PC-9 (cell line): ENCODE measurements around the gene RNF145. TPM values are rescaled to one million over a fixed set of nuclear protein-coding genes. Genes with fewer than 3 reads are reported as not detected.

ENCODE experiments used
- BruUV-seq: library from RNA; stranded (reverse); fragments of 400-500 nt; replicated peaks from 2 replicates; lab custom pipeline; 2021; lab: Mats Ljungman, UMichigan
- CTCF ChIA-PET: fragments of 300-600 bp; sonication (Branson Sonifier 250); formaldehyde crosslinking; loops from one replicate; lab custom pipeline; 2022; ENCODE audit warnings: antibody characterized with exemption; lab: Charles Lee
- POLR2A ChIA-PET: fragments of 300-600 bp; sonication (Branson Sonifier 250); formaldehyde crosslinking; loops from one replicate; lab custom pipeline; 2022; ENCODE audit warnings: antibody characterized with exemption; ENCODE audit not compliant: unreplicated experiment; lab: Charles Lee
- DNase-seq, 2 experiments: peaks; one replicate each; pipeline versions ENCODE4 v3.0.0 to v3.0.0-alpha.2; 2015 to 2022; ENCODE audit warnings: mixed read lengths in 1 of 2
- H2AFZ ChIP-seq: fragments of 200-600 bp; sonication (generic); 2 replicates; pipeline ENCODE4 v1.8.1; 2017; ENCODE audit warnings: antibody characterized with exemption
- H3F3A ChIP-seq: fragments of 200-600 bp; sonication (generic); 2 replicates; pipeline ENCODE4 v1.8.1; 2017; ENCODE audit warnings: antibody characterized with exemption, mild to moderate bottlenecking, low read depth; ENCODE audit not compliant: insufficient read depth
- H3K27ac ChIP-seq: fragments of 200-600 bp; sonication (generic); 2 replicates; pipeline ENCODE4 v1.6.1; 2016; ENCODE audit warnings: mixed run types
- H3K27me3 ChIP-seq: fragments of 200-600 bp; sonication (generic); 2 replicates; pipeline ENCODE4 v1.6.1; 2016; ENCODE audit warnings: low read depth, mixed run types; ENCODE audit not compliant: insufficient read depth
- H3K36me3 ChIP-seq: fragments of 200-600 bp; sonication (generic); 2 replicates; pipeline ENCODE4 v1.6.1; 2016; ENCODE audit warnings: low read depth, mixed run types
- H3K4me1 ChIP-seq: fragments of 200-600 bp; sonication (generic); replicated peaks from 2 replicates; pipeline ENCODE4 v1.6.1; 2016; ENCODE audit warnings: mixed run types; ENCODE audit not compliant: insufficient read depth
- H3K4me2 ChIP-seq: fragments of 200-600 bp; sonication (generic); 2 replicates; pipeline ENCODE4 v1.6.1; 2017; ENCODE audit warnings: mixed run types
- H3K4me3 ChIP-seq: fragments of 200-600 bp; sonication (generic); 2 replicates; pipeline ENCODE4 v1.6.1; 2016; ENCODE audit warnings: mixed run types
- H3K79me2 ChIP-seq: fragments of 200-600 bp; sonication (generic); 2 replicates; pipeline ENCODE4 v1.6.1; 2017; ENCODE audit warnings: low read depth, mixed run types
- H3K9me2 ChIP-seq: fragments of 200-600 bp; sonication (generic); 2 replicates; pipeline ENCODE4 v1.8.1; 2017; ENCODE audit warnings: mild to moderate bottlenecking; ENCODE audit not compliant: insufficient read depth
- H3K9me3 ChIP-seq: fragments of 200-600 bp; sonication (generic); 2 replicates; pipeline ENCODE4 v1.8.1; 2016; ENCODE audit warnings: low read depth; ENCODE audit not compliant: insufficient read depth
- H4K20me1 ChIP-seq: fragments of 200-600 bp; sonication (generic); 2 replicates; pipeline ENCODE4 v1.8.1; 2017; ENCODE audit not compliant: insufficient read depth
- EZH2 ChIP-seq: fragments of 200-600 bp; sonication (generic); IDR thresholded peaks from 2 replicates; pipeline ENCODE4 v1.8.0; 2017; ENCODE audit warnings: antibody characterized with exemption, low read depth
- intact Hi-C: fragments of 100-400 bp; cut with micrococcal nuclease; formaldehyde crosslinking; loops from one replicate; pipeline ENCODE4 v1.10.0; 2022; ENCODE audit not compliant: unreplicated experiment
- total RNA-seq: library from RNA; stranded (reverse); gene quantifications from 2 replicates; pipeline ENCODE4 v1.2.3, GENCODE V29; 2021
- TF ChIP-seq, protein P1 (sequence below): fragments of 200-600 bp; sonication (generic); conservative IDR thresholded peaks from 2 replicates; pipeline ENCODE4 v1.6.1; 2017; ENCODE audit warnings: mixed run types, antibody characterized with exemption, mild to moderate bottlenecking, moderate library complexity

Gene RNF145
- total RNA-seq, 1 experiment from 2014 or later: 54.5 TPM

DNA sequence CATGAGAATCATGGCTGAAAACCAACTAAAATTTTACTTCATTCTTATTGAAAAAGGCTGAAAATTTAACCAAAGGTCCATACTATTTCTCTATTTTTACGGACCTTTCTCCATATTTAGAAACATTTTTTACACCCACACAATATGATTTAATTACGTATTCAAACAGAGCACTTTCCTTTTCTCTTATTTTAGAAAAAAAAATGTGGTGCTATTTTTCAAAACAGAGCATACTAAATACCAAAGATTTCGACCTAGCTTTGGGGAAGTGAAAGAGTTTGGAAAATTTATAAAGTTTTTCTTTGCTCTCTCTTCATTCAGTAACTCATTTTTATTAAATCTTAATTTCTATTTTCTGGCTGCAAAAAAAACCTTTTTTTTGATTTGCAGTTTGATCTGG lies 38.1 kb downstream of the RNF145 start:
- CTCF ChIA-PET: no interaction called here
- no peaks in the 10 kb centered on the region for H3K9me2 ChIP-seq
- peaks cover 15% of the 10 kb centered on the region; the same call in 1 of the 2 replicates for H3K4me1 ChIP-seq
- H3K4me3 ChIP-seq: no peak overlapping the region
- intact Hi-C loops: loop anchor here (10.0 kb wide), 1 partner anchor 344 kb away; no protein-coding TSS in a partner anchor
- no peak overlapping the region for H3K27ac ChIP-seq
- H3K4me2 ChIP-seq: no peak overlapping the region
- H2AFZ ChIP-seq: no peak overlapping the region
- H4K20me1 ChIP-seq: 0 out of 2 replicates have a peak, but pooled peaks cover 3% of the 10 kb centered on the region
- DNase-seq: no peak
- BruUV-seq: no TSS peak
- TF ChIP-seq, protein P1, sequence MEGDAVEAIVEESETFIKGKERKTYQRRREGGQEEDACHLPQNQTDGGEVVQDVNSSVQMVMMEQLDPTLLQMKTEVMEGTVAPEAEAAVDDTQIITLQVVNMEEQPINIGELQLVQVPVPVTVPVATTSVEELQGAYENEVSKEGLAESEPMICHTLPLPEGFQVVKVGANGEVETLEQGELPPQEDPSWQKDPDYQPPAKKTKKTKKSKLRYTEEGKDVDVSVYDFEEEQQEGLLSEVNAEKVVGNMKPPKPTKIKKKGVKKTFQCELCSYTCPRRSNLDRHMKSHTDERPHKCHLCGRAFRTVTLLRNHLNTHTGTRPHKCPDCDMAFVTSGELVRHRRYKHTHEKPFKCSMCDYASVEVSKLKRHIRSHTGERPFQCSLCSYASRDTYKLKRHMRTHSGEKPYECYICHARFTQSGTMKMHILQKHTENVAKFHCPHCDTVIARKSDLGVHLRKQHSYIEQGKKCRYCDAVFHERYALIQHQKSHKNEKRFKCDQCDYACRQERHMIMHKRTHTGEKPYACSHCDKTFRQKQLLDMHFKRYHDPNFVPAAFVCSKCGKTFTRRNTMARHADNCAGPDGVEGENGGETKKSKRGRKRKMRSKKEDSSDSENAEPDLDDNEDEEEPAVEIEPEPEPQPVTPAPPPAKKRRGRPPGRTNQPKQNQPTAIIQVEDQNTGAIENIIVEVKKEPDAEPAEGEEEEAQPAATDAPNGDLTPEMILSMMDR: no peak
- TF ChIP-seq EZH2: no peak
- no peaks in the 10 kb centered on the region for H3K9me3 ChIP-seq
- no peaks in the 10 kb centered on the region for H3K79me2 ChIP-seq
- POLR2A ChIA-PET: no interaction called here
- peaks cover 30% of the 10 kb centered on the region for H3K36me3 ChIP-seq
- H3F3A ChIP-seq: peaks cover 6% of the 10 kb centered on the region; the same call in 1 of the 2 replicates
- no peaks in the 10 kb centered on the region for H3K27me3 ChIP-seq

DNA sequence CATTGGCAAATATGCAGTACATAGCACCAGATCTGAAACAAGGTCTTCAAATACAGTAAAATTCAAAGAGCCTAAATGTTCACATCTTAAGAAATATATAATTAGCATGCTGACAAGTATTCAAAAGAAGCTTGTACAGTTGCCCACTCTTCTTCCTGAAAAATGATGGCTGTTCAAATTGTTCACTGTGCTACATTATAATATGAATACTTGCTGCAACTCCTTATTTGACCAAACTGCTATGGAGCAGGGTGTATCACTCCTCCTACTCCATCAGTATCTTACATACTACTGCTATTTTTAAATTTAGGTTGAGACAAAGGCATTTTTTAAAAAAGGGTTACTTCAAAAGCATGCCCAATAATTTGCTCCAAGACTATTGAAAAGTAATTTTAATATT lies 39.3 kb downstream of the RNF145 start:
- intact Hi-C loops: loop anchor here (10.0 kb wide), 1 partner anchor 345 kb away; no protein-coding TSS in a partner anchor
- Histone ChIP-seq H3K4me2 (no peak overlapping the region), H3K27me3 (no peaks in the 10 kb centered on the region), H3K79me2 (no peaks in the 10 kb centered on the region), H3K9me3 (no peaks in the 10 kb centered on the region), H3K4me3 (no peak overlapping the region), H3K27ac (no peak overlapping the region), H4K20me1 (0 out of 2 replicates have a peak, but pooled peaks cover 3% of the 10 kb centered on the region), H2AFZ (no peak overlapping the region), H3K4me1 (0 out of 2 replicates have a peak, but pooled peaks cover 5% of the 10 kb centered on the region), H3K36me3 (peaks cover 19% of the 10 kb centered on the region), H3K9me2 (no peaks in the 10 kb centered on the region), H3F3A (0 out of 2 replicates have a peak, but pooled peaks cover 3% of the 10 kb centered on the region)
- no TSS peak for BruUV-seq
- ChIA-PET POLR2A (no interaction called here), CTCF (no interaction called here)
- TF ChIP-seq, protein P1: no peak
- no peak for TF ChIP-seq EZH2
- DNase-seq: no peak

DNA sequence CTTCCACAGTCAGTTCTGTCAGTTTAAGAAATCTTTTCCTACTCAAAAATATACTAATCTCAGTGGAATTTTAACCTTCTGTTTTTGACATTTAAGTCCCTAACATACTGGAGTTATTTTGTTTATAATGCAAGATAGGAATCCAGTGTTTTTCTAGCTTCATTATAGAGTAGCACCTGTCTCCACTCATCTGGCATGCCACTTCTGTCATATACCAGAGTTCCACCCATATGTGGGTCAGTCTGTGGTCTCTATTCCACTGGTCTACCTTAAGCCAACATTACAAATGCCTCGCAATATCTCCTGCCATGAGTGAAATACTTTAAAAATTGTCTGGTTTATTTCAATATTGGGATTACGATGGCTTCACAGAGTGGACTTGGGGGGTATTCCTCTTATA lies 42.9 kb downstream of the RNF145 start:
- intact Hi-C loops: no loop called here
- peaks cover 10% of the 10 kb centered on the region for H3F3A ChIP-seq
- peaks cover 6% of the 10 kb centered on the region; the same call in 1 of the 2 replicates for H4K20me1 ChIP-seq
- TF ChIP-seq, protein P1: no peak
- no peak for TF ChIP-seq EZH2
- no peaks in the 10 kb centered on the region for H3K9me3 ChIP-seq
- no peaks in the 10 kb centered on the region for H3K4me1 ChIP-seq
- H3K9me2 ChIP-seq: no peaks in the 10 kb centered on the region
- no peak for DNase-seq
- H3K4me2 ChIP-seq: no peak overlapping the region
- ChIA-PET CTCF (no interaction called here), POLR2A (no interaction called here)
- no peaks in the 10 kb centered on the region for H3K79me2 ChIP-seq
- no peak overlapping the region for H2AFZ ChIP-seq
- no peak overlapping the region for H3K27ac ChIP-seq
- H3K27me3 ChIP-seq: no peaks in the 10 kb centered on the region
- no TSS peak for BruUV-seq
- no peak overlapping the region for H3K4me3 ChIP-seq
- peaks cover 9% of the 10 kb centered on the region for H3K36me3 ChIP-seq
